ENCODE data around the gene PALB2.
A peak's percentile ranks its signal among the peaks of the same experiment; 100 is the strongest.
"Not testable (repeated sequence)": the region's sequence is repeated elsewhere in the genome, so short reads cannot be mapped to it uniquely, and the experiment has no call there.

The PALB2 gene

DNA sequence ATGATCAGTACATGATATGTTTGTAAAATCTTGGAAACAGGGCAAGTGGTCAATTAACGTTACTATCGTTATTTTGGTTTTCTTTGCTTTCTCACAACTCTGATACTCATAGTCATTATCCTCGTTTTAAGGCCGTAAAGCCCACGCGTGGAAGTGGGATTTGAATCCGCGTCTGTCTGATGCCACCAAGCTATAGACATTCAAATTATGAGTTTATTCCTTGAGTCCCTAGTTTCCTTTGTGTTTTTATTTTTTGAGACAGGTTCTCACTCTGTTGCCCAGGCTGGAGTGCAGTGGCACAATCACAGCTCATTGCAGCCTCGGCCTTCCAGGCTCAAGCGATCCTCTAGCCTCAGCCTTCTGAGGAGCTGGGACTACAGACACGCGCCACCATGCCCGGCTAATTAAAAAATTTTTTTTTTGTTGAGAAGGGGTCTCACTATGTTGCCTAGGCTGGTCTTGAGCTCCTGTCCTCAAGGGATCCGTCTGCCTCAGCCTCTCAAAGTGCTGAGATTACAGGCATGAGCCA lies 1.2 kb upstream of the PALB2 start:
- no peak for DNase-seq

DNA sequence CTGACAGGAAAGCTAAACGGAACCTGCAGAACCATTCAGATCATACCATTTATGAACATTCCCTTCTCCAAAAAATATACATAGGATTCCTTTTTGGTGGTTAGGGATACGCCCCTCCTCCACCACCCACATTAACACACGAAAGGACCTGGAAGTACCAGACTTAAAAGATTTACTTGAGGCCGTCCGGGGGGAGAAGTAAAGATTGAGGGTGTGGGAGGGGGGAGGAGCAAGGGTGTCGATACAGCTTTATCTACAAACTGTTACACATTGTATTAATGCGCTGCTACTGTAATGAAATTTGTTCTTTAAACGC lies 537 bp downstream of the PALB2 start:
- DNase-seq, result no peak

DNA sequence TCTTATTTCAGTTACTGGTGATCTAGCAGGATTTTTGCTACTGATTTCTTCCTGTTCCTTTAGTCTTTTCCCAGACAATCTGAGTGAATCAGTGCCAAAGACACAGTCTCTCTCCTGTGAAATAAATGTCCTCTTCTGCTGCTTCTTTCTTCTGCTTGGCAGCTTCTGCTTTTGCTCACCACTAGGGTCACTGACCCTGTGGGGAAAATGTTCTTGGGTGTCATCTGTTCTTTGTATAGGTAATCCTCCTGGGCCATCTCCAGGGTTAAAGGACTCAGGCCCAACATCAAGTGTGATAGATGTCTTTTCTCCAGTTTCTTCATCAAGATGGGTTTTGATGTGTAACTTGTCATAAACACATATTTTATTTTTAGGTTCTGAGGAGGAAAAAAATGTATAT lies 5.2 kb downstream of the PALB2 start:
- no peak for DNase-seq

DNA sequence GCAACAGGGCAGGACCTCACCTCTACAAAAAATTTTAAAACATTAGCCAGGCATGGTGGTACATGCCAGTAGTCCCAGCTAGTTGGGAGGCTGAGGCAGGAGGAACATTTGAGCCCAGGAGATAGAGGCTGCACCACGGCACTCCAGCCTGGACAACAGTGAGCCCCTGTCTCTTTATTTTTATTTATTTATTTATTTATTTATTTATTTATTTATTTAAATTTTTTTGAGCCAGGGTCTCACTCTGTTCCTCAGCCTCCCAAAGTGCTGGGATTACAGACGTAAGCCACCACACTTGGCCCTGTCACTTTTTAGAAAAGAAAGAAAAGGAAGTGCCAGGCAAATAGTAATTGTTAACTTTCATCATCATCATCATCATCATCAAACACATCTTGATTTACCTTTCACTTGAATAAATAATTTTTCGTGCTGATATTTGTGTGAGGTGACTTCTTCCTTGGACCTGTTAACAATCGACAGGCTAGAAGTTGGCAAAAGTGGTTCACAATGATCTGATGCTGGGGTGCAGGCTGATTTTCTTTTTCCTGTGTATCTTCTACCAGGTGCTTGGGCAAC lies 6.6 kb downstream of the PALB2 start:
- DNase-seq, result no peak

DNA sequence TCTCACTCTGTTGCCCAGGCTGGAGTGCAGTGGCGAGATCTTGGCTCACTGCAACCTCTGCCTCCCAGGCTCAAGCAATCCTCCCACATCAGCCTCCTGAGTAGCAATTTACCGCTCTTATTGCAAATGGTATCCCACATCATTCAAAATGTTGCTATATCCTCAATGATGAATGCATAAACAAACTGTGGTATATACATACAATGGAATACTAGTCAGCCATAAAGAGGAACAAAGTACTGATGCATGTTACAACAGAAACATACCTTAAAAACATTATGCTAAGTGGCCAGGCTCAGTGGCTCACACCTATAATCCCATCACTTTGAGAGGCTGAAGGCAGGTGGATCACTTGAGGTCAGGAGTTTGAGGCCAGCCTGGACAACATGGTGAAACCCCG lies 9.2 kb downstream of the PALB2 start:
- DNase-seq, result not testable (repeated sequence)

DNA sequence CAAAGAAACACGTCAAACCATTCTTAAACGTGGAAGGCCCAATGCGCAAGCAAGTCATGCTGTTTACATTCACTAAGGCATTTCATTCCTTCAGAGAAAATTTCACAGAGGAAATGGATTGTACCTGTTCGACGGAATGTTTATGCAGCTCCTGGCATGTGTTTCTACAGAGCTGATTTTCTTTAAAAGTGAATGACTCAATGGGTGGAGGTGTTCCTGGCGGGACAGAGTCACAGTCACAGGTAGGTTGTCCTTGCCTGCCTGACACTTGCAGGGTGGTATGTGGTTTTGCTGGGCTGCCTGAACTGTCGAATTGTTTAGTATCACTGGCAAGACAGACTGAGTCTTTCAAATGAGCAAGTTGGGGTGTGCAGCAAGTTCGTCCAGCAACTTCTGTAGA lies 11.6 kb downstream of the PALB2 start:
- no peak for DNase-seq

DNA sequence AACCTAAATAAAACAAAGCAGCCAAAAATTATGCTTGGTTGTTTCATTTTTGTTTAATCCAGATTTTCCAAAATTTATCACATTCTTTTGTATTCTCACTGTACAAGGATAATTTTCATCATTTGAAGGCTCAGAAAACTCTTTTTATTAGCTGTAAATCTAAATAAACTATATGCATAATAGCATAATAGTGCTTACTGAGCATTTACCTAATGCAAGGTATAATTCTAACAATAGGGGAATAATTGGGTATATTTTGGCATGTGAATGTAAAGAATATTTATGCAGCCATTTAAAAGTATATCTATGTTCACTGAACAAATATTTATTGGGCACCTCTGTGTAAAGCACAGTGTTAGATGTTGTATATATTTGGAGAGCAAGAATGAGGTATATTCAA lies 17.0 kb downstream of the PALB2 start:
- DNase-seq, result no peak

DNA sequence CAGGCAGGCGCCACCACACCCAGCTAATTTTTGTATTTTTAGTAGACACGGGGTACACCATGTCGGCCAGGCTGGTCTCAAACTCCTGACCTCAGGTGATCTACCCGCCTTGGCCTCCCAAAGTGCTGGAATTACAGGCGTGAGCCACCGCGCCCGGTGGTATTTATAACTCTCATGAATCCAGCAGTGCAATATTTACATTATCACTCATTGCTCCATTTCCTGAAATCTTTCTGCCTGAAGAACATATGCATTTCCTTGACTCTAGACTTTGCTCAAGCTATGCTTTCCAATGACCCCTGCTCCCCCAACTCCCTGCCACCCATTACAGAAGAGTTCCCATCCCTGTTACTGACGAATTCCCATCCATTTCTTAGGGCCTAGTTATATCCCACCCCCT lies 25.3 kb downstream of the PALB2 start:
- no peak for DNase-seq

DNA sequence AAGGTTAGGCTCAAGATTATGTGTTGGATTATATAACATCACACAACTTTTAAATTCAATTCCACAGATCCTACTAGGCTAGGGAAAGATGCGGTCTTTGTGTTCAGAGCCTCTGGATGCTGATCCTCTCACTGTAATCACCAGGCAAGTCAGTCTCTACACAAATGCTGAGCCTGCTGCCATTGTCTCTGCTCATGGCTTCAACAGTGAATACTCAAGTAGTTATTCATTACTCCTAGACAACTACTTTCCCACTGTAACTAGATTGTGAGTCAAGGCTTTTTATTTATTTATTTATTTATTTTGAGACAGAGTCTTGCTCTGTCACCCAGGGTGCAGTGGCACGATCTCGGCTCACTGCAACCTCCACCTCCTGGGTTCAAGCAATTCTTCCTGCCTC lies 29.2 kb downstream of the PALB2 start:
- no peak for DNase-seq

DNA sequence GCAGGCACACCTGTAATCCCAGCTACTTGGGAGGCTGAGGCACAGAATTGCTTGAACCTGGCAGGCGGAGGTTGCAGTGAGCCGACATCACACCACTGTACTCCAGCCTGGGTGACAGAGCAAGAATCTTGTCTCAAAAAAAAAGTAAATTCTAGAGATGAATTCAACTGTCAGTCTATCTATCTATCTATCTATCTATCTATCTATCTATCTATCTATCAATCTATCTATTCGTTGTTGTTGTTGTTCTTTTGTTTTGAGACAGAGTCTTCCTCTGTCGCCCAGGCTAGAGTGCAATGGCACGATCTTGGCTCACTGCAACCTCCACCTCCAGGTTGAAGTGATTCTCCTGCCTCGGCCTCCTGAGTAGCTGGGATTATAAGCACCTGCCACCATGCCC lies 30.2 kb downstream of the PALB2 start:
- not testable (repeated sequence) for DNase-seq

DNA sequence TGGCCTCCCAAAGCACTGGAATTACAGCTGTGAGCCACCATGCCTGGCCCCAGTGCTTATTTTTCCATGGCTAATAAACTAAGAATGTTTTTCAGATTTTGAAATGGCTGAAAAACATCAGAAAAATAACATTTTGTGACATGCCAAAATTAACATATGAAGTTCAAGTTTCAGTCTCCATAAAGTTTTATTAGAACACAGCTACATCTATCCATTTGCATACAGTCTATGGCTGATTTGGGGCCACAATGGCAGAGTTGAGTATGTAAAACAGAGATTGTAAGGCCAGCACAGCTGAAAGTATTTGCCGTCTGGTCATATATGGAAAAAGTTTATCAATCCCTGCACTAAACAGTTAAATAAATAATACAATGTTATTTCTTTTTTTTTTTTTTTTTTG lies 31.2 kb downstream of the PALB2 start:
- DNase-seq, result no peak

DNA sequence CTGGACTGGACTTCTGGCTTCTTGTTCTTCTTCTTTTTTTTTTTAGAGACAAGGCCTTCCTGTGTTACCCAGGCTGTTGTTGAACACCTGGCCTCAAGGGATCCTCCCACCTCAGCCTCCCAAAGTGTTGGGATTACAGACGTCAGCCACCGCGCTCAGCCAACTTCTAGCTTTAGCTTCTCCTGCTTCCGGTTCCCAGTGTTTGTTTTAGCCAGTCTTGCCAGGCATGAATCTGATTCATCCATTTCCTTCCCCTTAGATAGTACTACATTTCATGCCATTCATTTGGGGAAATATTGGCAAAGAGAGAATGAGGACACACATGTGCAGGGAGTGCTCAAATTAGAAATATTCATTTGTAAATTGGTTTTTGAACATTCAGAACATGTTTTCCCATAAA lies 32.9 kb downstream of the PALB2 start:
- DNase-seq, result peak; percentile 16

DNA sequence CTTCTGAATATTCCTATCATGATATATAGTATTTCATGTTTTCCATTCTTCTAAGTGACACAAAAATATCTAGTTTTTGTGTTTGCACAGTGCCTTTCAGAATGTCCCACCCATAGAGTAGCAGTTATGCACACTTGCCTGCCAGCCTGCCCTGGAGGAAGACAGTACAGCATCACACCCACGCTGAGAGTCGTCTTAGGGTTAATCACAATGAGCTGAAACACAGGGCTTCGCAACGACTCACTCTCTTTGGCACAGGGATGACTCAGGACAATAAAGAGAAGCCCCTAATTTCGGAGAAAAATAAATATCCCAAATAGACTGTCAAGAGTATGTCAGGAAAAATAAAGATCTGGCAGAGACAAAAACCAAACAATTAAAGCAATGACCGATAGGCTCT lies 33.4 kb downstream of the PALB2 start:
- DNase-seq, result no peak

DNA sequence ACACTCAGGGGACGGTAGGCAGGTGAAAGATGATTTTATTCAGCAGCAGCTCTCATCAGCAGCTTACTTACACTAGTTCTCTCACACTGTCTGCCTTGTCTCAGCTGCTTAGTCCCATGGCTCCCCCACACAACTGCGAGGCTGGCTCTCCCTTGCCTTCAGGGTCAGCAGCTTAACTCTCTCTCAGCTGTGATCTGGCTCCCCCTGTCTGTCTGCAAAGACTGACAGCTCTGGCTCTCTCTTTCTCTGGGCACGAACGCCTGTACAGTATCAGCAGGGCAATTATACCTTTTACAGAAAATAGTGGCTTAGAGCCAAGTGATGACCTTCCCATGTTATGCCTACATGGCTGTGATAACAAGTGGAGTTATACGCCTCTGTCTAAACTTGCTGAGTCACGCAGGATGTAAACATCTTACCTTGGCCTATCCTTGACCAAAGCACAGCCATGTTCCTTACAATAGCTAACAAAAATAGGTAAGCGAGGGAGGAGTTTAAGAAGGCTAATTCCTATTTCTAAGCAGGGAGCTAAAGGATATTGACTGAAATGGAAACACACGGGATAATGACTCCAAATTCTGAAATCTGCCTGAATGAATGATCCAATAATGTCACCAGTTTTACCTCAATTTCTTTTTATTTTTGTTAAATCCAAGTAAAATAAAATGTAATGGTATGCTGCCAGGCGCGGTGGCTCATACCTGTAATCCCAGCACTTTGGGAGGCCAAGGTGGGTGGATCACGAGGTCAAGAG lies 43.9 kb downstream of the PALB2 start:
- no peak for DNase-seq

DNA sequence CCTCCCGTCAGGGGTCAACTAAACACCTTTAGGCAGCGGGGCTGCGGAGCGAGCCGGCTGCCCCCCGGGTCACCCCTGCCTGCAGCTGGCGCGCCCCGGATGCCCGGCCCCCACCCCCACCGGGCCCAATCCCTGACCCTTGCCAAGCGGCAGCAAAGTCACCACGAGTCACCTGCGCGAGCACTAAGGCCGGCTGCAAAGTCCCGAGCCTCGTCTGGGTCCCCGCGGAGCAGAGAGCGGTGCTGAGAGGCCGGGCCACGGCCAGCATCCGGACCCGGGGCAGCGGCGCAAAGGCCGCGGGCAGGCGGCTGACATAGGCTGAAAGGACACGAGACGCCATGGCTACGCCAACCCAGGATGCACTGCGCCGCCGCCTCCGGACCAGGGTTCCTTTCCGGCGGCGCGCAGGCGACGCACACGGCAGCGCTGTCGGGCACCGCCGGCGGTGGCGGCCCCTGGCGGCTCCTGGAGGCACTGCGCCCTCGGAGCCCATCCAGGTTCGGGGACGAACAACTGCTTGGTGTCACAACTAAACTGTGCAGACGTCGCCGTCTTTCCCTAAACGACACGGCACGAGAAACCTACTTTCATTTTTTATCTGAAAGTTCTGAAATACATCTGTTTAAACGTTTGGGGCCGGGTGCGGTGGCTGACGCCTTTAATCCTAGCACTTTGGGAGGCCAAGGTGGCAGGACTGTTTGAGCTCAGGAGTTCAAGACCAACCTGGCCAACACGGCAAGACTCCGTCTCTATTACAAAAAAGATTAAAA lies 45.0 kb downstream of the PALB2 start, which contains the start of gene NDUFAB1:
TSS of gene NDUFAB1 (minus strand) at position 366 of the 770 bp plus-strand sequence. CDS start at position 340, 26 bp downstream.
- peak; percentile 85 for DNase-seq

DNA sequence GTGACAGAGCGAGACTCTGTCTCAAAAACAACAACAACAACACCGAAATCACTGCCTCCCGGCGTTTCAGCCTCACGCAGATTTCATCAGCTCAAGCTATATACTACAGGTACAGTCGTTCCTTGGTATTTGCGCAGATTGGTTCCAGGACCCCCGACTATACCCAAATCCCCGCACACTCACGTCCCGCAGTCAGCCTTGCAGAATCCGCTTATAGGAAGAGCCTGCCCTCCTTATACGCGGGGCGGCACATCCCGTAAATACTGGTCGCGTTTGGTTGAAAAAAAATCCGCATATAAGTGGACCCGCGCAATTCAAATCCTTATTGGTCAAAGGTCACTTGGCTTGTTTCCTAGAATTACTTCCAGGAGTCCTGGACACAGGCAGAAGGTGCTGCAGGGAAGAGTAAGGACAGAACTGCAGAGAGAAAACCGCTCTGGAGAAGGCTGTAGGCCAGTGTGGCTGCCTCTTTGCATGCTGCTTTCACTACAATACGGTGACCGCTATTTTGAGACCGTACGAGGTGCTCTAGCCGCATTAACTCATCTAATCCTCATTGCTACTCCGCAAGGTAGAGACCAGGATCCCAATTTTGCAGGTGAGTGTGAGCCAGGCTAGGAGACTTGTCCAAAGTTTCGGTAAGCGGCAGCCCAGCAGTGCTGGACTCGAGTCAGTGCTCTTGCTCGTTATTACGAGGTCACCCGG lies 45.7 kb downstream of the PALB2 start:
- DNase-seq, result no peak

DNA sequence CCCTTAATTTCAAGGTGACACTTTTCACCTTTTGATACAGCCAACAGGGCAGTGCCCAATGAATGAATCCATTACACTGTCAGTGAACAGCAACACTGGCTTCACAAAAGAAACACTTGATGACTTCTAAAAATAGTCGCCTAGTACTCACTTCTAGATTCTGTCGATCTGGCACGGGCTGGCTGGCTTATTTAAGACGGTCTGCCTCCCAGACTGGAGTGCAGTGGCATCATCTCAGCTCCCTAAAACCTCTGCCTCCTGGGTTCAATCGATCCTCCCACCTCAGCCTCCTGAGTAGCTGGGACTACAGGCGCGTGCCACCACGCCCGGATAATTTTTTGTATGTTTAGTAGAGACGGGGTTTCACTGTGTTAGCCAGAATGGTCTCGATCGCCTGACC lies 46.9 kb downstream of the PALB2 start:
- no peak for DNase-seq

DNA sequence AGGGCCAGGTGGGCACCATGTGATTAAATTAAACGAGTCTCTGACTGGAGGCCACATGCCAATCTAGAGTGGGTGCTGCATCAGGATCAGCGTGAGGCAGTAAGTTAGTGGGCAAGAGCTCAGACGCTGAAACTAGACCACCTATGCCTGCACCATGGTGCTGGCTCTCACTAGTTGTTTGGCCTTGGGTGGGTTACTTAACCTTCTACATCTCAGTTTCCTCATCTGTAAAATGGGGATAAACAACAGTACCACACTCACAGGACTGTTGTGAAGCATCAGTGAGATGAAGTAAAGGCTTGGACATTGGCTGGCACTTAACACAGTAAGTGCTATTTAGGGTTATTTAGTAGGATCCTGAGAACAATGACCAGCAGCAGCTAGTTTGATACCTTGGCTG lies 50.9 kb downstream of the PALB2 start:
- no peak for DNase-seq

DNA sequence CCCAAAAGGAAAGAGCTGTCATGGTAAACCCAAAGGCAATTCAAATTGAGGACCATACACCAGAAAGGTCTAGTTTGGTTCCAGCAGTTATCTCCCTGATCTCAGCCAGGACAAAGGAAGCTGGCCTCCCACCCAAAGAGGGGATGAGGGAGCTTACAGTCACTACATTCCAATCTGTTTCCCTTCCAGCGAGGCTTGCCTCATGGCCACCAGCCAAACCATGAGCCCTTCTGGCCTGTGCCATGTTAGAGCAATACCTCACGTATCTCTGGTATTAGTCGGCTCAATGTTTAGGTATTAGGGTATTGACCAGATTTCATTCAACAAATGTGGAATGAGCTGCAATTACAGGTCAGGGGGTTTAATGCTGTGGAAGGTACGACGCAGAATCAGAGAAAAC lies 53.4 kb downstream of the PALB2 start:
- DNase-seq, result no peak

DNA sequence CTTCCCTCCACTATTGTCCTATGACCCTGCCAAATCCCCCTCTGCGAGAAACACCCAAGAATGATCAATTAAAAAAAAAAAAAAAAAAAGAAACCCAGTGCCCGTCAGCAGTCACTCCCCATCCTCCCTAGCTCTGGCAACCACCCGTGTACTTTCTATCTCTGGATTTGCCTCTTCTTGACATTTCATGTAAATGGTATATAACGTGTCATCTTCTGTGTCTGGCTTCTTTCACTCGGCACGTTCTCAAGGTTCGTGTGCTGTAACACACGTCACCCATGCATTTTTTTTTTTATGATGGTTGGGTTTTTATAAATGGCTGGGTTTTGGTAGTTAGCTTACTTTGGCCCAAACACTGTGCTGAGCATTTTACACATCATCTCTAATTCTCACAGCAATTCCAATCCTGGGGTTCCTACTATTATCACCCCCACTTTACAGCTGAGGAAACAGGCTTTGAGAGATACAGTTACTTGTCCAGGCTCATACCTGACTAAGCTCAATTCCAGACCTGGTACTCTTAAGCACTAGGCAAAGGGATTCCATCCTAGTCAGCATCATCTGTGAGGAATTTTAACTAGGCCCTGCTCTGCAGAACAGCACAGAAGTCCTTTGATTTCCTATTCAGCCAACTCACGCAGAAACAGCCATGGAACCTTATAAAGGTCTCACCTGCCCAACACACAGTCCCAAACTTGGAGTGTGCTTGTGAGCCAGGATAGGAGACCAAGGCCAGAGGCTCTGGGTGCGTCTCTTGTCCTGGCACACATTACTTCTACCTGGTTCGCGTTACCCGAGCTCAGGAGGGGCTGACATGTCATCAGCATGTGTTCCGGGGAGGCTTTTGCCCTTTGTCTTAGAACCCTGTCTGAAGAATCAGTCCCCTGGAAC lies 56.7 kb downstream of the PALB2 start:
- no peak for DNase-seq

DNA sequence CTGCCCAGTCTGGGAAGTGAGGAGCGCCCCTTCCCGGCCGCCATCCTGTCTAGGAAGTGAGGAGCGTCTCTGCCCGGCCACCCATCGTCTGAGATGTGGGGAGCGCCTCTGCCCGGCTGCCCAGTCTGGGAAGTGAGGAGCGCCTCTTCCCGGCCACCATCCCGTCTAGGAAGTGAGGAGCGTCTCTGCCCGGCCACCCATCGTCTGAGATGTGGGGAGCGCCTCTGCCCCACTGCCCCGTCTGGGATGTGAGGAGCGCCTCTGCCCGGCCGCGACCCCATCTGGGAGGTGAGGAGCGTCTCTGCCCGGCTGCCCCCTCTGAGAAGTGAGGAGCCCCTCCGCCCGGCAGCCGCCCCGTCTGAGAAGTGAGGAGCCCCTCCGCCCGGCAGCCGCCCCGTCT lies 57.8 kb downstream of the PALB2 start:
- not testable (repeated sequence) for DNase-seq

DNA sequence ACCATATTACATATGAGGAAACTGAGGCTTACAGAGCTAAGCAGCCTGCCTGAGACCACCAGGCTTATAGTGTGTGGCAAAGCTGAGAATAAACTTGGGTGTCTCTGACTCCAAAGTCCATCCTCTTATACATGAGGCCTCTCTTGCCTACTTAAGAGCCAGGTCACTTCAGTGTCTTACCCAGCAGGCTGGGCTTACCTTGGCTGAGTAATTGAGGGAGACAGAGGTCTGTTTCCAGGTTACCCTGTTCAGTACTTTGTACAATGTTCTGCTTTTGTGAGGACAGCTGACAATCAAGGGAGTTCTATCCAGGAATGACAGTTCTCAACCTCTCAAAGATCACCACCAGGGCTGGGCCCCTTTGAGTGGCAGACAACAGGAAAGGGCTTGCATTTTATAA lies 59.3 kb downstream of the PALB2 start:
- no peak for DNase-seq

All from T1000 (cell line).